K562 (cell line): ENCODE measurements around the gene NFYC. TPM values are rescaled to one million over a fixed set of nuclear protein-coding genes. Genes with fewer than 3 reads are reported as not detected.

Experiments
- ATF7 ChIP-seq: fragments of 450-650 bp; IDR thresholded peaks from 2 replicates; pipeline ENCODE4 v1.7.1; 2014; ENCODE audit warnings: mild to moderate bottlenecking, moderate library complexity
- ELK1 ChIP-seq: sonication (generic); formaldehyde crosslinking; IDR thresholded peaks from 2 replicates; pipeline ENCODE4 v1.8.1; 2022; ENCODE audit warnings: missing genetic modification reagents
- ESRRA ChIP-seq: fragments of 450-650 bp; IDR thresholded peaks from 2 replicates; pipeline ENCODE4 v1.6.1; 2014; ENCODE audit warnings: low read depth, mild to moderate bottlenecking, moderate library complexity, borderline replicate concordance
- GTF2F1 ChIP-seq: IDR thresholded peaks from 2 replicates; pipeline ENCODE4 v1.6.1; 2011; ENCODE audit warnings: low read depth, low read length, improper control_type of control experiment
- HBP1 ChIP-seq: fragments of 450-650 bp; formaldehyde crosslinking; IDR thresholded peaks from 2 replicates; pipeline ENCODE4 v1.4.0; 2022; ENCODE audit warnings: missing genetic modification characterization
- HMBOX1 ChIP-seq: sonication (generic); IDR thresholded peaks from 2 replicates; pipeline ENCODE4 v1.6.1; 2016
- MTA2 ChIP-seq: fragments of 450-650 bp; IDR thresholded peaks from 2 replicates; pipeline ENCODE4 v1.6.1; 2016; ENCODE audit warnings: low read depth
- NFIX ChIP-seq: fragments of 250-450 bp; sonication (Bioruptor Pico); IDR thresholded peaks from 2 replicates; pipeline ENCODE4 v1.4.0; 2020; ENCODE audit warnings: low read depth, mild to moderate bottlenecking, moderate library complexity
- PPARD ChIP-seq: fragments of 250-450 bp; sonication (Bioruptor Pico); IDR thresholded peaks from 2 replicates; pipeline ENCODE4 v1.8.0; 2022; ENCODE audit warnings: inconsistent platforms, mild to moderate bottlenecking, moderate library complexity
- SETDB1 ChIP-seq: IDR thresholded peaks from one replicate; pipeline ENCODE4 v1.6.1; 2012; ENCODE audit warnings: low read length, control low read depth, inconsistent platforms
- SMAD3 ChIP-seq: fragments of 450-650 bp; formaldehyde crosslinking; conservative IDR thresholded peaks from 2 replicates; pipeline ENCODE4 v1.4.0; 2020; ENCODE audit warnings: mild to moderate bottlenecking
- SMARCC2 ChIP-seq: fragments of 450-650 bp; IDR thresholded peaks from 2 replicates; pipeline ENCODE4 v1.6.1; 2017; ENCODE audit warnings: antibody characterized with exemption, moderate library complexity, mild to moderate bottlenecking, low read depth
- SP2 ChIP-seq: IDR thresholded peaks from 2 replicates; pipeline ENCODE4 v1.6.1; 2011; ENCODE audit warnings: mild to moderate bottlenecking, low read depth, low read length, moderate library complexity; ENCODE audit not compliant: poor library complexity, severe bottlenecking; ENCODE audit errors: extremely low read depth
- SRSF3 ChIP-seq: fragments of 200-400 bp; formaldehyde crosslinking; IDR thresholded peaks from 2 replicates; pipeline ENCODE4 v1.6.1; 2016; ENCODE audit warnings: mild to moderate bottlenecking, low read length, moderate library complexity; ENCODE audit not compliant: insufficient read depth
- TBL1XR1 ChIP-seq, 2 experiments: IDR thresholded peaks; 2 replicates each; pipeline ENCODE4 v1.6.1; 2012; ENCODE audit warnings: improper control_type of control experiment in 2 of 2, low read length in 2 of 2, mild to moderate bottlenecking in 1 of 2
- XRCC5 ChIP-seq: fragments of 200-400 bp; formaldehyde crosslinking; IDR thresholded peaks from 2 replicates; pipeline ENCODE4 v1.6.1; 2017; ENCODE audit warnings: low read depth, mild to moderate bottlenecking, low read length
- ZBTB17 ChIP-seq: fragments of 450-650 bp; formaldehyde crosslinking; IDR thresholded peaks from 2 replicates; pipeline ENCODE4 v1.4.0; 2020; ENCODE audit warnings: mild to moderate bottlenecking
- ZBTB43 ChIP-seq: sonication (generic); formaldehyde crosslinking; IDR thresholded peaks from 2 replicates; pipeline ENCODE4 v1.8.0; 2023; ENCODE audit warnings: mild to moderate bottlenecking, missing genetic modification reagents
- ZFP91 ChIP-seq: sonication (generic); formaldehyde crosslinking; IDR thresholded peaks from 2 replicates; pipeline ENCODE4 v1.8.0; 2022; ENCODE audit warnings: mild to moderate bottlenecking, missing genetic modification reagents
- ZNF444 ChIP-seq: fragments of 250-450 bp; sonication (Bioruptor Pico); IDR thresholded peaks from 2 replicates; pipeline ENCODE4 v1.4.0; 2020; ENCODE audit warnings: mild to moderate bottlenecking, moderate library complexity
- ZNF79 ChIP-seq: fragments of 250-450 bp; sonication (Bioruptor Pico); IDR thresholded peaks from 2 replicates; pipeline ENCODE4 v1.4.0; 2020; ENCODE audit warnings: low read depth, mild to moderate bottlenecking, moderate library complexity
- polyA plus RNA-seq, 8 experiments: library from polyadenylated mRNA; depleted of rRNA in 4 of 8; stranded (reverse) in 5 of 8; unstranded in 3 of 8; fragments of >200 nt; fragmentation: Nextera tagmentation in 2 of 8; fragmentation: Illumina TruSeq in 1 of 8; extraction: Ambion mirVana in 2 of 8; extraction: Trizol in 1 of 8; gene quantifications; 2 replicates each; pipeline versions ENCODE4 v1.2.1 to v1.2.3, GENCODE V29; 2011 to 2014; ENCODE audit warnings: inconsistent platforms in 1 of 8, missing spikeins in 1 of 8
- total RNA-seq, 7 experiments: library from RNA; depleted of rRNA in 6 of 7; stranded (reverse); fragments of >200 nt in 6 of 7; fragmentation: Illumina TruSeq in 2 of 7; extraction: Trizol in 2 of 7; gene quantifications; 2 replicates each; pipeline versions ENCODE4 v1.2.1 to v1.2.3, GENCODE V29; 2011 to 2021; ENCODE audit warnings: low replicate concordance in 1 of 7

The NFYC gene
- total and polyA plus RNA-seq, 9 of the 15 experiments (the other 6 are each of a cell fraction or from before 2014, with no cell fraction given) = 4.8 to 59.8 (median 41.1) TPM

- no peak for TF ChIP-seq SMARCC2
- no peak; the same call in 1 of the 2 replicates for TF ChIP-seq MTA2
- peak; percentile 91 for TF ChIP-seq ATF7
- no peak for TF ChIP-seq HBP1
- peak; percentile 64; the same call in 1 of the 2 replicates for TF ChIP-seq GTF2F1
- no peak; the same call in 1 of the 2 replicates for TF ChIP-seq HMBOX1
- no peak for TF ChIP-seq ELK1 (CRISPR knock-in tag)
- TF ChIP-seq ZBTB17 (CRISPR knock-in tag) = peak; percentile 89
- no peak for TF ChIP-seq SP2
- no peak; the same call in 1 of the 2 replicates for TF ChIP-seq ESRRA
- TF ChIP-seq SRSF3 = peak; percentile 99
- TF ChIP-seq TBL1XR1 (IDR thresholded peaks at IDR 0.05; ENCODE audit: low read length in 2 of 2) = peak; percentile 31 to 73; a peak in 3 of 4 replicates
- TF ChIP-seq NFIX (CRISPR knock-in tag) = no peak
- no peak for TF ChIP-seq ZNF444
- peak; percentile 22 for TF ChIP-seq ZFP91
- peak; percentile 72; the same call in 1 of the 2 replicates for TF ChIP-seq ZBTB43 (CRISPR knock-in tag)
- no peak for TF ChIP-seq PPARD (CRISPR knock-in tag)
- no peak for TF ChIP-seq ZNF79 (CRISPR knock-in tag)
- no peak for TF ChIP-seq SETDB1
- peak; percentile 72 for TF ChIP-seq XRCC5
- TF ChIP-seq SMAD3 (CRISPR knock-in tag) = peak; percentile 85
Measured at GRCh38 chr1:40691538-40692428, at the start of gene NFYC (continued).
